Astrocyte (in vitro differentiated cells and primary cell): Measurements from ENCODE around the gene CALD1. TPM values are rescaled to one million over a fixed set of nuclear protein-coding genes. Genes with fewer than 3 reads are reported as not detected.

Experiments
- DNase-seq: peaks from one replicate; pipeline ENCODE4 v3.0.0-alpha.2; 2010; ENCODE audit warnings: low read depth
- FAIRE-seq: peaks from 2 replicates; lab custom pipeline; 2011; peaks lifted over from hg19 to GRCh38; lab: Jason Lieb, UNC
- H2AFZ ChIP-seq: 2 replicates; pipeline ENCODE4 v1.6.0; 2012; ENCODE audit warnings: low read depth, low read length, inconsistent platforms
- H3K27ac ChIP-seq: 2 replicates; pipeline ENCODE4 v1.5.1; 2011; ENCODE audit warnings: low read depth, low read length, inconsistent platforms
- H3K27me3 ChIP-seq: 2 replicates; pipeline ENCODE4 v1.6.0; 2011; ENCODE audit warnings: low read length, inconsistent platforms; ENCODE audit not compliant: insufficient read depth
- H3K36me3 ChIP-seq: 2 replicates; pipeline ENCODE4 v1.5.1; 2011; ENCODE audit warnings: low read length, inconsistent platforms; ENCODE audit not compliant: insufficient read depth
- H3K4me1 ChIP-seq: 2 replicates; pipeline ENCODE4 v1.5.1; 2011; ENCODE audit warnings: low read length, inconsistent platforms; ENCODE audit not compliant: insufficient read depth
- H3K4me2 ChIP-seq: 2 replicates; pipeline ENCODE4 v1.6.0; 2012; ENCODE audit warnings: low read length, inconsistent platforms
- H3K4me3 ChIP-seq: 2 replicates; pipeline ENCODE4 v1.5.1; 2011; ENCODE audit warnings: low read depth, mild to moderate bottlenecking, low read length, inconsistent platforms; ENCODE audit not compliant: insufficient read depth
- H3K79me2 ChIP-seq: 2 replicates; pipeline ENCODE4 v1.6.0; 2012; ENCODE audit warnings: mild to moderate bottlenecking, low read length, inconsistent platforms; ENCODE audit not compliant: insufficient read depth
- H3K9ac ChIP-seq: 2 replicates; pipeline ENCODE4 v1.6.0; 2012; ENCODE audit warnings: mild to moderate bottlenecking, low read length, inconsistent platforms
- H3K9me3 ChIP-seq: 2 replicates; pipeline ENCODE4 v1.5.1; 2012; ENCODE audit warnings: low read depth, mild to moderate bottlenecking, low read length, inconsistent platforms; ENCODE audit not compliant: insufficient read depth
- H4K20me1 ChIP-seq: 2 replicates; pipeline ENCODE4 v1.6.0; 2012; ENCODE audit warnings: low read length, inconsistent platforms; ENCODE audit not compliant: insufficient read depth
- H3K27ac Mint-ChIP-seq: one replicate; pipeline ENCODE4 v1.8.0; 2021; ENCODE audit warnings: mild to moderate bottlenecking, mixed read lengths; ENCODE audit not compliant: unreplicated experiment
- H3K27me3 Mint-ChIP-seq: one replicate; pipeline ENCODE4 v1.8.0; 2021; ENCODE audit warnings: low read depth, mixed read lengths; ENCODE audit not compliant: unreplicated experiment
- H3K36me3 Mint-ChIP-seq: one replicate; pipeline ENCODE4 v1.8.0; 2021; ENCODE audit warnings: low read depth, mixed read lengths; ENCODE audit not compliant: unreplicated experiment
- H3K4me1 Mint-ChIP-seq: one replicate; pipeline ENCODE4 v1.8.0; 2021; ENCODE audit warnings: low read depth, mixed read lengths; ENCODE audit not compliant: unreplicated experiment
- H3K4me3 Mint-ChIP-seq: one replicate; pipeline ENCODE4 v1.8.0; 2021; ENCODE audit warnings: mild to moderate bottlenecking, moderate library complexity, mixed read lengths; ENCODE audit not compliant: unreplicated experiment
- H3K9me3 Mint-ChIP-seq: one replicate; pipeline ENCODE4 v1.8.0; 2021; ENCODE audit warnings: mild to moderate bottlenecking, mixed read lengths; ENCODE audit not compliant: unreplicated experiment
- CTCF ChIP-seq: IDR thresholded peaks from 2 replicates; pipeline ENCODE4 v1.5.1; 2011; ENCODE audit warnings: low read depth, mild to moderate bottlenecking, inconsistent platforms, low read length, moderate library complexity; ENCODE audit not compliant: insufficient read depth
- EZH2 ChIP-seq: IDR thresholded peaks from 2 replicates; pipeline ENCODE4 v1.6.1; 2012; ENCODE audit warnings: mild to moderate bottlenecking, low read length, inconsistent platforms; ENCODE audit not compliant: insufficient read depth
- total RNA-seq: library from RNA; stranded (reverse); gene quantifications from 2 replicates; pipeline ENCODE4 v1.2.1, GENCODE V29; 2021

The CALD1 gene
- total RNA-seq, 1 donor from 2014 or later: 1,872 TPM

GRCh38 chr7:134916171-134916883 is 136.9 kb downstream of the CALD1 start:
- peaks cover 32% of the 10 kb centered on the region for H3K36me3 Mint-ChIP-seq
- TF ChIP-seq CTCF: no peak
- no peak for TF ChIP-seq EZH2
- H3K4me1 Mint-ChIP-seq: peaks cover 65% of the 10 kb centered on the region
- H3K4me3 Mint-ChIP-seq: no peak overlapping the region
- no peak for FAIRE-seq
- DNase-seq: no peak
- peaks cover 87% of the 10 kb centered on the region for H4K20me1 ChIP-seq
- no peak overlapping the region for H3K27ac ChIP-seq
- H3K27me3 ChIP-seq: no peaks in the 10 kb centered on the region
- peaks cover 25% of the 10 kb centered on the region for H3K4me1 ChIP-seq
- H3K9me3 Mint-ChIP-seq: no peaks in the 10 kb centered on the region
- peaks cover 49% of the 10 kb centered on the region for H3K36me3 ChIP-seq
- H3K79me2 ChIP-seq: peaks cover 97% of the 10 kb centered on the region
- H3K4me2 ChIP-seq: no peak overlapping the region
- H2AFZ ChIP-seq: no peak overlapping the region
- H3K27me3 Mint-ChIP-seq: no peaks in the 10 kb centered on the region
- H3K4me3 ChIP-seq: no peak overlapping the region
- no peaks in the 10 kb centered on the region for H3K9me3 ChIP-seq
- H3K9ac ChIP-seq: no peak overlapping the region
- H3K27ac Mint-ChIP-seq: peak overlapping the region; percentile 81

DNA sequence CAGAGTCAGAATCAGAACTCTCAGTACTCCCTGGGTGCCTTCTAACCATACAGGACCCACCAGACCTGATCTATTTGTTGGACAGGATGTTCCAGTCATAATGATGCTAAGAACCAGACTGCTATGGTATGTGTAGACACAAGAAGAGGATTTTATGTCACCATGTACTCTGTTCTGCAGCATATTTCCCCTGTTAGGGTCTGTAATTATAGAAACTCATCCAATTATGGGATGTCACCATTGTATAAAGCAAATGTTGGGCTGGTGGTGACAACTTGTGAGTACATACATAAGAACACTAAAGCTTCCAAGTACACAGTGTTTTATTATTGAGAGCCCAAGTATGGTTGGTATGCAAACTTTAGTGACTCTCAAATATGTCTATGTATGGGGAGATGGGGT is 139.8 kb downstream of the CALD1 start:
- Histone ChIP-seq H3K27me3 (no peaks in the 10 kb centered on the region), H3K4me2 (peak overlapping the region; percentile 32), H3K36me3 (peaks cover 45% of the 10 kb centered on the region), H3K27ac (peak overlapping the region; percentile 57), H3K79me2 (peaks cover 98% of the 10 kb centered on the region), H3K9ac (peak overlapping the region; percentile 26), H3K4me1 (peaks cover 25% of the 10 kb centered on the region), H4K20me1 (peaks cover 84% of the 10 kb centered on the region), H3K9me3 (no peaks in the 10 kb centered on the region), H2AFZ (no peak overlapping the region), H3K4me3 (no peak overlapping the region)
- Mint-ChIP-seq H3K27ac (peak overlapping the region; percentile 76), H3K4me3 (no peak overlapping the region), H3K36me3 (peaks cover 24% of the 10 kb centered on the region), H3K9me3 (no peaks in the 10 kb centered on the region), H3K4me1 (peaks cover 57% of the 10 kb centered on the region), H3K27me3 (no peaks in the 10 kb centered on the region)
- FAIRE-seq (no peak), DNase-seq (no peak)
- no peak for TF ChIP-seq EZH2
- TF ChIP-seq CTCF: no peak

- peak overlapping the region; percentile 57 for H3K27ac ChIP-seq
- H3K9ac ChIP-seq: peak overlapping the region; percentile 9
Observed at GRCh38 chr7:134920026-134920753, 140.8 kb downstream of the CALD1 start.

More at GRCh38 chr7:134920026-134920753, 140.8 kb downstream of the CALD1 start:
- Histone ChIP-seq H2AFZ (no peak overlapping the region), H3K79me2 (peaks cover 98% of the 10 kb centered on the region), H3K4me2 (peak overlapping the region; percentile 41), H3K4me3 (no peak overlapping the region), H3K4me1 (peaks cover 30% of the 10 kb centered on the region), H3K9me3 (no peaks in the 10 kb centered on the region), H3K36me3 (peaks cover 38% of the 10 kb centered on the region), H4K20me1 (peaks cover 84% of the 10 kb centered on the region), H3K27me3 (no peaks in the 10 kb centered on the region)
- DNase-seq: peak; percentile 79
- H3K27me3 Mint-ChIP-seq: no peaks in the 10 kb centered on the region
- H3K27ac Mint-ChIP-seq: peak overlapping the region; percentile 63
- no peak for FAIRE-seq
- H3K4me1 Mint-ChIP-seq: peaks cover 52% of the 10 kb centered on the region
- TF ChIP-seq CTCF (no peak), EZH2 (no peak)
- no peaks in the 10 kb centered on the region for H3K9me3 Mint-ChIP-seq
- peaks cover 21% of the 10 kb centered on the region for H3K36me3 Mint-ChIP-seq
- peak overlapping the region; percentile 42 for H3K4me3 Mint-ChIP-seq
